HG02885 (cell line): ENCODE results near the gene BTBD17.

Source experiments
- ATAC-seq: cut with Tn5 transposase; IDR thresholded peaks from one replicate; pipeline ENCODE4 v1.9.1; 2021; ENCODE audit warnings: mild to moderate bottlenecking; ENCODE audit not compliant: unreplicated experiment, poor library complexity

BTBD17 gene

GRCh38 chr17:74307984-74308773 lies 53.5 kb downstream of the BTBD17 start:
- no peak for ATAC-seq
